Right lobe of liver (tissue), 4 donors: ENCODE measurements around the gene PTGER2.

Experiments
- POLR2A ChIP-seq: fragments of 450-650 bp; IDR thresholded peaks from one replicate; pipeline ENCODE4 v1.6.1; 2017; ENCODE audit warnings: antibody characterized with exemption, mild to moderate bottlenecking
- TF ChIP-seq, protein P1 (sequence below), 4 donors: fragments of 200-600 bp in 3 of 4; fragments of 450-650 bp in 1 of 4; IDR thresholded peaks; one replicate each; pipeline versions ENCODE4 v1.5.1 to v1.8.0; 2016 to 2022; ENCODE audit warnings: antibody characterized with exemption in 4 of 4, mild to moderate bottlenecking in 2 of 4
- donor health status: DM: no; HTN: no; CAD: no.
- donor health status: DM: no; HTN: no; CAD: no.
- donor health status: DM: no; HTN: yes; CAD: no.

DNA sequence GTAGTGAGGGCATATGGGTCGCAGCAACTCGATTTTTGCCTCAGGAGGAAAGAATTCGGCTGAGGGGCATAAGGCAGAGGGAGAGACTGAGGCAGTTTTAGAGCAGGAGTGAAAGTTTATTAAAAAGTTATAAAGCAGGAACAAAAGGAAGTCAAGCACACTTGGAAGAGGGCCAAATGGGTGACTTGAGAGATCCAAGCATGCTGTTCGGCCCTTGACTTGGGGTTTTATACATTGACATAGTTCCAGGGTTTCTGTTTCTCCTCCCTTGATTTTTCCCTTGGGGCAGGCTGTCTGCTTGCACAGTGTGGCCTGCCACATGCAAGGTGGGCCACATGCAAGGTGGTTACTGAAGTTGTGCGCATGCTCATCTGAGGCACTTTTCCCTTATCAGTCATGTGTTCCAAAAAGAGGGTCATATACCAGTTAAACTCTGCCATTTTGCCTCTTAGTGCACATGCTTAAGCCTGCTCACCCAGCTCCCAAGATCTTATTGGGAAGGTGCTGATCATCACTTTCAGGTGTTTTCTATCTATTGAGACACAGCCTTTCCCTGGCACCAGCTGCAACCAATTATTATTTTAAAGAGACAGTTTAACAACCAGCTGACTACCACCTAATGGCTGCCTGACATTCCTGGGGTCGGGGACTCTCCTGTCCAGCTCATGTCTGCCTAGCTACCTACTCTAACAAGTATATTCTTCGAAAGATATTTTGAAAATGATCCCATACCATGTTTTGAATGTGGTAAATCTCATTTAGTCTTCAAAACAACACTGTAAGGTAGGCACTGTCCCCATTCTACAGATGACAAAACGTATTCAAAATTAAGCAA is 19.9 kb downstream of the PTGER2 start:
- TF ChIP-seq, protein P1, sequence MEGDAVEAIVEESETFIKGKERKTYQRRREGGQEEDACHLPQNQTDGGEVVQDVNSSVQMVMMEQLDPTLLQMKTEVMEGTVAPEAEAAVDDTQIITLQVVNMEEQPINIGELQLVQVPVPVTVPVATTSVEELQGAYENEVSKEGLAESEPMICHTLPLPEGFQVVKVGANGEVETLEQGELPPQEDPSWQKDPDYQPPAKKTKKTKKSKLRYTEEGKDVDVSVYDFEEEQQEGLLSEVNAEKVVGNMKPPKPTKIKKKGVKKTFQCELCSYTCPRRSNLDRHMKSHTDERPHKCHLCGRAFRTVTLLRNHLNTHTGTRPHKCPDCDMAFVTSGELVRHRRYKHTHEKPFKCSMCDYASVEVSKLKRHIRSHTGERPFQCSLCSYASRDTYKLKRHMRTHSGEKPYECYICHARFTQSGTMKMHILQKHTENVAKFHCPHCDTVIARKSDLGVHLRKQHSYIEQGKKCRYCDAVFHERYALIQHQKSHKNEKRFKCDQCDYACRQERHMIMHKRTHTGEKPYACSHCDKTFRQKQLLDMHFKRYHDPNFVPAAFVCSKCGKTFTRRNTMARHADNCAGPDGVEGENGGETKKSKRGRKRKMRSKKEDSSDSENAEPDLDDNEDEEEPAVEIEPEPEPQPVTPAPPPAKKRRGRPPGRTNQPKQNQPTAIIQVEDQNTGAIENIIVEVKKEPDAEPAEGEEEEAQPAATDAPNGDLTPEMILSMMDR (IDR thresholded peaks at IDR 0.05), result no peak
- no peak for TF ChIP-seq POLR2A
